ENCODE data around the gene CXCL3.

Gene CXCL3

GRCh38 chr4:74055498-74055897, 17.0 kb upstream of the CXCL3 start:
- DNase-seq (ENCODE audit: low read depth in 2 of 2) = no peak

GRCh38 chr4:74055096-74055495, 16.6 kb upstream of the CXCL3 start:
- no peak for DNase-seq (ENCODE audit: low read depth in 2 of 2)

GRCh38 chr4:74054483-74055047, 16.1 kb upstream of the CXCL3 start:
- no peak for DNase-seq (ENCODE audit: low read depth in 2 of 2)

GRCh38 chr4:74047152-74047551, 8.7 kb upstream of the CXCL3 start:
- no peak for DNase-seq (ENCODE audit: low read depth in 2 of 2)

- DNase-seq (ENCODE audit: low read depth in 2 of 2) = no peak
These were observed 7.3 kb upstream of the CXCL3 start for GRCh38 chr4:74045772-74046171.

- no peak for DNase-seq (ENCODE audit: low read depth in 2 of 2)
These were observed 6.8 kb upstream of the CXCL3 start for GRCh38 chr4:74045247-74045646.

- DNase-seq (ENCODE audit: low read depth in 2 of 2) = no peak
These were observed 6.2 kb upstream of the CXCL3 start for GRCh38 chr4:74044677-74045076.

GRCh38 chr4:74042681-74043080, 4.2 kb upstream of the CXCL3 start:
- DNase-seq (ENCODE audit: low read depth in 2 of 2) = no peak

- no peak for DNase-seq (ENCODE audit: low read depth in 2 of 2)
These were observed 2.9 kb upstream of the CXCL3 start for GRCh38 chr4:74041418-74041817.

- no peak for DNase-seq (ENCODE audit: low read depth in 2 of 2)
These were observed 850 bp upstream of the CXCL3 start for GRCh38 chr4:74039315-74039763.

GRCh38 chr4:74038086-74038424, 434 bp downstream of the CXCL3 start:
- DNase-seq (ENCODE audit: low read depth in 2 of 2) = no peak

GRCh38 chr4:74037076-74037955, 1.2 kb downstream of the CXCL3 start:
- no peak for DNase-seq (ENCODE audit: low read depth in 2 of 2)

- no peak for DNase-seq (ENCODE audit: low read depth in 2 of 2)
These were observed 4.8 kb downstream of the CXCL3 start for GRCh38 chr4:74033739-74034138.

- no peak for DNase-seq (ENCODE audit: low read depth in 2 of 2)
These were observed 6.4 kb downstream of the CXCL3 start for GRCh38 chr4:74032064-74032463.

GRCh38 chr4:74031576-74031975, 6.9 kb downstream of the CXCL3 start:
- no peak for DNase-seq (ENCODE audit: low read depth in 2 of 2)

- no peak for DNase-seq (ENCODE audit: low read depth in 2 of 2)
These were observed 8.2 kb downstream of the CXCL3 start for GRCh38 chr4:74030285-74030684.

- DNase-seq (ENCODE audit: low read depth in 2 of 2) = no peak
These were observed 10.0 kb downstream of the CXCL3 start for GRCh38 chr4:74028504-74028903.

GRCh38 chr4:74023709-74024108, 14.8 kb downstream of the CXCL3 start:
- DNase-seq (ENCODE audit: low read depth in 2 of 2) = no peak

GRCh38 chr4:74021601-74022000, 16.9 kb downstream of the CXCL3 start:
- DNase-seq (ENCODE audit: low read depth in 2 of 2) = no peak

GRCh38 chr4:74018771-74019170, 19.7 kb downstream of the CXCL3 start:
- DNase-seq (ENCODE audit: low read depth in 2 of 2) = no peak

GRCh38 chr4:74018116-74018515, 20.4 kb downstream of the CXCL3 start:
- no peak for DNase-seq (ENCODE audit: low read depth in 2 of 2)

- no peak for DNase-seq (ENCODE audit: low read depth in 2 of 2)
These were observed 22.4 kb downstream of the CXCL3 start for GRCh38 chr4:74016068-74016467.

GRCh38 chr4:74015126-74015780, 23.2 kb downstream of the CXCL3 start:
- no peak for DNase-seq (ENCODE audit: low read depth in 2 of 2)
